ENCODE results near the gene PSMD3.
"Not testable (repeated sequence)": the region's sequence is repeated elsewhere in the genome, so short reads cannot be mapped to it uniquely, and the experiment has no call there.

PSMD3 gene

GRCh38 chr17:39980351-39981206 is at the start of gene PSMD3:
Gene PSMD3, plus strand, starts transcription at chr17:39980807. Its CDS starts 164 bp downstream, at chr17:39980971.
- peak; percentile 93 to 96 (median 94) for DNase-seq (ENCODE audit: low read depth in 4 of 4, low spot score in 1 of 4)

- no peak for DNase-seq (ENCODE audit: low read depth in 4 of 4, low spot score in 1 of 4)
These were observed 46.7 kb upstream of the PSMD3 start for GRCh38 chr17:39933912-39934311.

GRCh38 chr17:39934324-39934723 is 46.3 kb upstream of the PSMD3 start:
- DNase-seq (ENCODE audit: low read depth in 4 of 4, low spot score in 1 of 4), result no peak

- no peak for DNase-seq (ENCODE audit: low read depth in 4 of 4, low spot score in 1 of 4)
These were observed 44.7 kb upstream of the PSMD3 start for GRCh38 chr17:39935909-39936308.

GRCh38 chr17:39937447-39937846 is 43.2 kb upstream of the PSMD3 start:
- DNase-seq (ENCODE audit: low read depth in 4 of 4, low spot score in 1 of 4), result no peak

GRCh38 chr17:39938140-39938869 is 42.3 kb upstream of the PSMD3 start:
- no peak for DNase-seq (ENCODE audit: low read depth in 4 of 4, low spot score in 1 of 4)

- no peak for DNase-seq (ENCODE audit: low read depth in 4 of 4, low spot score in 1 of 4)
These were observed 41.5 kb upstream of the PSMD3 start for GRCh38 chr17:39939106-39939505.

GRCh38 chr17:39939588-39940419 is 40.8 kb upstream of the PSMD3 start:
- peak in 1 of 4 experiments; percentile 36 for DNase-seq (ENCODE audit: low read depth in 4 of 4, low spot score in 1 of 4)

- DNase-seq (ENCODE audit: low read depth in 4 of 4, low spot score in 1 of 4), result no peak
These were observed 36.8 kb upstream of the PSMD3 start for GRCh38 chr17:39943702-39944392.

GRCh38 chr17:39944393-39944711 is 36.3 kb upstream of the PSMD3 start:
- DNase-seq (ENCODE audit: low read depth in 4 of 4, low spot score in 1 of 4), result no peak

GRCh38 chr17:39946551-39947330 is 33.9 kb upstream of the PSMD3 start:
- DNase-seq (ENCODE audit: low read depth in 4 of 4, low spot score in 1 of 4), result no peak

- not testable (repeated sequence) for DNase-seq (ENCODE audit: low read depth in 4 of 4, low spot score in 1 of 4)
These were observed 32.1 kb upstream of the PSMD3 start for GRCh38 chr17:39948489-39948828.

- no peak for DNase-seq (ENCODE audit: low read depth in 4 of 4, low spot score in 1 of 4)
These were observed 31.6 kb upstream of the PSMD3 start for GRCh38 chr17:39949028-39949427.

- no peak for DNase-seq (ENCODE audit: low read depth in 4 of 4, low spot score in 1 of 4)
These were observed 29.7 kb upstream of the PSMD3 start for GRCh38 chr17:39950871-39951348.

- no peak for DNase-seq (ENCODE audit: low read depth in 4 of 4, low spot score in 1 of 4)
These were observed 28.5 kb upstream of the PSMD3 start for GRCh38 chr17:39951924-39952679.

- peak; percentile 79 to 90 (median 82) for DNase-seq (ENCODE audit: low read depth in 4 of 4, low spot score in 1 of 4)
These were observed 27.7 kb upstream of the PSMD3 start for GRCh38 chr17:39952680-39953470.

- DNase-seq (ENCODE audit: low read depth in 4 of 4, low spot score in 1 of 4), result no peak
These were observed 27.1 kb upstream of the PSMD3 start for GRCh38 chr17:39953471-39953888.

GRCh38 chr17:39954876-39955275 is 25.7 kb upstream of the PSMD3 start:
- no peak for DNase-seq (ENCODE audit: low read depth in 4 of 4, low spot score in 1 of 4)
